ENCODE data around the gene SLC39A11. TPM values are rescaled to one million over a fixed set of nuclear protein-coding genes. Genes with fewer than 3 reads are reported as not detected.

Gene SLC39A11
- total and polyA plus RNA-seq, 4 donors: 9.3 to 49.3 (median 24.7) TPM

DNA sequence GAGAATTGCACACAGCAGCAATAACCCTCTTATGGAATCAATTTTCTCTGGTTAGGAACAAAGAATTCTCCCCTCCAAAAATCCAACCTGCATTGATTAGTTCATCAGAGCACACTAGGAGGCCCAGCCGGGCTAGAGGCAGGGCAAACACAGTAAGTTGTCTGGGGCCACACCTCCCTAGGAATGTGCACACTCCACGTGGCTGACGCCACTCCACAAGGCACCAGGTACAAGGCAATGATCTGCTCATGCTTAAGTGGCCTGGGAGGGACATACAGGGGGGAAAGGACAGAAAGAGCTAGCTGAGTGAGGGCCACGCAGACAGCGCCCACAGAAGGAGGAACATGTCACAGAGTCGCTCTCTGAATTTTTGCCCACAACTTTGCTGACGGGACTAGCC is 107.6 kb downstream of the SLC39A11 start:
- no peak for TF ChIP-seq CTCF (IDR thresholded peaks at IDR 0.05; ENCODE audit: control extremely low read depth, extremely low read depth)

DNA sequence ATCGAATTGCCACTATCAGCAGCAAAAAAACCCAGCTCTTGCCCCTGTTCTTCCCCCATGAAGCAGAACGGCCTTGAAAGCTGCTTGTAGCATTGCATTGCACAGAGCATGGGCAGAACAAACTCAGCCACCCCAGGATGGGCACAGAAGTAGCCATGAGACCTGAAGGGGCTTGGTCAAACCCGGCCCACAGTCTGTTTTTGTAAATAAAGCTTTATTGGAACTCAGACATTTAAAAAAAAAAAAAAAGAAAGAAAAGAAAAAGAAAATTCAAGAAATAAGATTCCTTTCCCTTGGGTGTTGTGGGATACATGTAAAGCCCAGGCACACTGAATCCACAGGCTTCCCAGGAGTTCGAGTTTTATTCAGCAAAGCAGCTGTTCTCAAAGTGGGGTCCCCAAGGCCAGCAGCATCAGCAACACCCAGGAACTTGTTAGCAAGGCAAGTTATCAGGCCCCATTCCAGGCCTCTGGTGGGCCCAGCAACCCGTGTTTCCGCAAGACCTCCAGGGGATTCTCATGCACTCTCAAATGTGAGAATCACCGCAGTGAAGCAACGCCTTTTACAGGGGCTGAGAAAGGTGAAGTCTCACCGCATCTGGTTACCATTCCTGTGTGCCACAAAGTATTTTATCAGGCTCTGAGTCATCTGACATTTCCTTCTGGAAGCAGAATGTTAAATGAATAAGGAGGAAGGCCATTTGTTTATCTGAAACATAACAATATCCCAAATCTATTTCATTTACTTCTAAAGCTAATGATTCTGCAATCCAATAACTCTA is 108.2 kb downstream of the SLC39A11 start:
- 74 to 76% methylated on average over 9 of the region's 9 CpGs for WGBS, 2 donors
- Histone ChIP-seq H3K9me3 (ENCODE audit: control insufficient read depth in 4 of 4, insufficient read depth in 3 of 4, low read length in 3 of 4) (no peaks in the 10 kb centered on the region), H3K9ac (ENCODE audit: insufficient read depth in 1 of 2, low read length in 2 of 2) (no peak overlapping the region), H3K27ac (ENCODE audit: low read depth in 1 of 2, low read length in 1 of 2) (no peak overlapping the region), H3K4me3 (no peak overlapping the region), H3K27me3 (ENCODE audit: control insufficient read depth in 3 of 3, insufficient read depth in 3 of 3, low read length in 2 of 3) (no peaks in the 10 kb centered on the region), H3K36me3 (ENCODE audit: control insufficient read depth in 4 of 4, insufficient read depth in 4 of 4, low read length in 4 of 4) (no peaks in the 10 kb centered on the region), H3K4me1 (ENCODE audit: control insufficient read depth in 5 of 5, insufficient read depth in 5 of 5, low read length in 5 of 5) (peaks cover 0 to 6% (median 0%) of the 10 kb centered on the region in 5 donors)
- no peak for DNase-seq
- ATAC-seq (ENCODE audit: insufficient read depth, low FRiP score): no peak
- TF ChIP-seq CTCF (IDR thresholded peaks at IDR 0.05; ENCODE audit: control extremely low read depth, extremely low read depth): no peak

More for the DNA sequence above, 107.6 kb downstream of the SLC39A11 start:
- Histone ChIP-seq H3K4me1 (ENCODE audit: control insufficient read depth in 5 of 5, insufficient read depth in 5 of 5, low read length in 5 of 5) (peaks cover 0 to 6% (median 0%) of the 10 kb centered on the region in 5 donors), H3K27me3 (ENCODE audit: control insufficient read depth in 3 of 3, insufficient read depth in 3 of 3, low read length in 2 of 3) (no peaks in the 10 kb centered on the region), H3K4me3 (no peak overlapping the region), H3K9ac (ENCODE audit: insufficient read depth in 1 of 2, low read length in 2 of 2) (no peak overlapping the region), H3K36me3 (ENCODE audit: control insufficient read depth in 4 of 4, insufficient read depth in 4 of 4, low read length in 4 of 4) (no peaks in the 10 kb centered on the region), H3K9me3 (ENCODE audit: control insufficient read depth in 4 of 4, insufficient read depth in 3 of 4, low read length in 3 of 4) (no peaks in the 10 kb centered on the region), H3K27ac (ENCODE audit: low read depth in 1 of 2, low read length in 1 of 2) (no peak overlapping the region)
- WGBS, 2 donors: 69 to 71% methylated on average over 7 of the region's 7 CpGs
- no peak for DNase-seq
- ATAC-seq (ENCODE audit: insufficient read depth, low FRiP score): no peak

GRCh38 chr17:72982680-72983079 is 109.8 kb downstream of the SLC39A11 start:
- TF ChIP-seq CTCF (IDR thresholded peaks at IDR 0.05; ENCODE audit: control extremely low read depth, extremely low read depth): no peak
- no peak overlapping the region for H3K4me3 ChIP-seq
- peaks cover 0 to 12% (median 0%) of the 10 kb centered on the region in 5 donors for H3K4me1 ChIP-seq (ENCODE audit: control insufficient read depth in 5 of 5, insufficient read depth in 5 of 5, low read length in 5 of 5)
- no peak overlapping the region for H3K9ac ChIP-seq (ENCODE audit: insufficient read depth in 1 of 2, low read length in 2 of 2)
- no peak for DNase-seq
- no peak for ATAC-seq (ENCODE audit: insufficient read depth, low FRiP score)
- no peaks in the 10 kb centered on the region for H3K9me3 ChIP-seq (ENCODE audit: control insufficient read depth in 4 of 4, insufficient read depth in 3 of 4, low read length in 3 of 4)
- no peaks in the 10 kb centered on the region for H3K36me3 ChIP-seq (ENCODE audit: control insufficient read depth in 4 of 4, insufficient read depth in 4 of 4, low read length in 4 of 4)
- no peaks in the 10 kb centered on the region for H3K27me3 ChIP-seq (ENCODE audit: control insufficient read depth in 3 of 3, insufficient read depth in 3 of 3, low read length in 2 of 3)
- H3K27ac ChIP-seq (ENCODE audit: low read depth in 1 of 2, low read length in 1 of 2): no peak overlapping the region
- 73 to 85% methylated on average over 3 of the region's 3 CpGs for WGBS, 2 donors

Measured in lung (tissue), 12 donors.